Body of pancreas (tissue), 4 donors: Measurements from ENCODE around the gene DAPP1. TPM values are rescaled to one million over a fixed set of nuclear protein-coding genes. Genes with fewer than 3 reads are reported as not detected.

Experiments
- ATAC-seq: fragments of 150-250 bp; one replicate; pipeline ENCODE4 v1.9.1; 2016
- DNase-seq, 4 donors: peaks; one replicate each; pipeline ENCODE4 v3.0.0-alpha.2; 2019
- H3K27ac ChIP-seq, 4 donors: fragments of 200-600 bp; sonication (generic); 1 replicate in 3 of 4; 2 replicates in 1 of 4; pipeline versions ENCODE4 v1.5.1 to v1.6.1; 2016 to 2019; ENCODE audit warnings: mild to moderate bottlenecking in 1 of 4, mixed read lengths in 1 of 4, moderate library complexity in 1 of 4
- H3K27me3 ChIP-seq, 2 donors: fragments of 200-600 bp; sonication (generic); one replicate each; pipeline ENCODE4 v1.6.0; 2016; ENCODE audit warnings: mild to moderate bottlenecking in 1 of 2
- H3K36me3 ChIP-seq, 2 donors: fragments of 200-600 bp; sonication (generic); replicated peaks in 1 of 2; 2 replicates each; pipeline ENCODE4 v1.5.1; 2016; ENCODE audit warnings: low read depth in 2 of 2; ENCODE audit not compliant: insufficient read depth in 1 of 2
- H3K4me1 ChIP-seq: fragments of 200-600 bp; sonication (generic); one replicate; pipeline ENCODE4 v1.6.0; 2016
- H3K4me3 ChIP-seq, 2 donors: fragments of 200-600 bp; sonication (generic); 1 replicate in 1 of 2; 2 replicates in 1 of 2; pipeline ENCODE4 v1.5.1; 2016 to 2019
- H3K9me3 ChIP-seq, 3 donors: fragments of 200-600 bp; sonication (generic); 1 replicate in 2 of 3; 2 replicates in 1 of 3; pipeline ENCODE4 v1.5.1; 2016
- CTCF ChIP-seq, 7 experiments: fragments of 450-650 bp in 4 of 7; fragments of 200-600 bp in 3 of 7; sonication (generic) in 3 of 7; IDR thresholded peaks; one replicate each; pipeline ENCODE4 v1.5.1; 2016 to 2019; ENCODE audit warnings: antibody characterized with exemption in 7 of 7
- POLR2A ChIP-seq, 3 donors: fragments of 450-650 bp; IDR thresholded peaks; one replicate each; pipeline ENCODE4 v1.6.1; 2016; ENCODE audit warnings: antibody characterized with exemption in 3 of 3, mild to moderate bottlenecking in 2 of 3
- WGBS, 2 donors: methylation state at CpG; one replicate each; pipeline ENCODE4 v1.1.5; 2017; 5-methylcytosine and 5-hydroxymethylcytosine counted together
- intact Hi-C: fragments of 100-400 bp; cut with DNase I; formaldehyde crosslinking; loops from one replicate; pipeline ENCODE4 v1.15.1; 2023
- total RNA-seq, 2 donors: library from RNA; depleted of rRNA; stranded (reverse); fragments of >200 nt; gene quantifications; one replicate each; pipeline ENCODE4 v1.1.0, GENCODE V29; 2016

The DAPP1 gene
- total RNA-seq, 2 donors from 2014 or later = 1.3 to 2.3 TPM

- no peak for DNase-seq
- Histone ChIP-seq H3K27ac (no peak overlapping the region), H3K4me1 (no peaks in the 10 kb centered on the region), H3K9me3 (no peaks in the 10 kb centered on the region), H3K27me3 (no peaks in the 10 kb centered on the region), H3K4me3 (no peak overlapping the region), H3K36me3 (no peaks in the 10 kb centered on the region)
- TF ChIP-seq CTCF (IDR thresholded peaks at IDR 0.05) (no peak), POLR2A (IDR thresholded peaks at IDR 0.05) (no peak)
- WGBS, 2 donors = 17 to 44% methylated on average over 1 of the region's 1 CpG
- intact Hi-C loops = no loop called here
- no peak for ATAC-seq
Measured at GRCh38 chr4:99846891-99847290, 30.3 kb downstream of the DAPP1 start.

- Histone ChIP-seq H3K27ac (no peak overlapping the region), H3K36me3 (no peaks in the 10 kb centered on the region), H3K9me3 (no peaks in the 10 kb centered on the region), H3K4me3 (no peak overlapping the region), H3K4me1 (no peaks in the 10 kb centered on the region), H3K27me3 (no peaks in the 10 kb centered on the region)
- whole genome bisulfite sequencing, 2 donors = 72 to 81% methylated on average over 10 of the region's 10 CpGs
- ATAC-seq (no peak), DNase-seq (no peak)
- intact Hi-C loops = no loop called here
- TF ChIP-seq POLR2A (IDR thresholded peaks at IDR 0.05) (no peak), CTCF (IDR thresholded peaks at IDR 0.05) (no peak)
Measured at GRCh38 chr4:99847362-99847976, 30.8 kb downstream of the DAPP1 start.

GRCh38 chr4:99848591-99849001, 32.0 kb downstream of the DAPP1 start:
- intact Hi-C loops = no loop called here
- no peak overlapping the region for H3K27ac ChIP-seq
- H3K4me3 ChIP-seq = no peak overlapping the region
- no peaks in the 10 kb centered on the region for H3K27me3 ChIP-seq
- DNase-seq (no peak), ATAC-seq (no peak)
- H3K4me1 ChIP-seq = peaks cover 6% of the 10 kb centered on the region
- H3K36me3 ChIP-seq = no peaks in the 10 kb centered on the region
- TF ChIP-seq CTCF (IDR thresholded peaks at IDR 0.05) (no peak), POLR2A (IDR thresholded peaks at IDR 0.05) (no peak)
- WGBS, 2 donors = 76 to 87% methylated on average over 4 of the region's 4 CpGs
- H3K9me3 ChIP-seq = no peaks in the 10 kb centered on the region

- no peak overlapping the region for H3K27ac ChIP-seq
- H3K4me1 ChIP-seq = peaks cover 7% of the 10 kb centered on the region
- ATAC-seq (no peak), DNase-seq (no peak)
- TF ChIP-seq CTCF (IDR thresholded peaks at IDR 0.05) = no peak
- no peak for TF ChIP-seq POLR2A (IDR thresholded peaks at IDR 0.05)
- no peaks in the 10 kb centered on the region for H3K9me3 ChIP-seq
- H3K4me3 ChIP-seq = no peak overlapping the region
- no peaks in the 10 kb centered on the region for H3K36me3 ChIP-seq
- 72 to 75% methylated on average over 3 of the region's 3 CpGs for WGBS, 2 donors
- intact Hi-C loops = no loop called here
- H3K27me3 ChIP-seq = no peaks in the 10 kb centered on the region
Measured at GRCh38 chr4:99852199-99852749, 35.6 kb downstream of the DAPP1 start.

- WGBS, 2 donors = 39 to 50% methylated on average over 3 of the region's 3 CpGs
- H3K4me1 ChIP-seq = peaks cover 7% of the 10 kb centered on the region
- no peak overlapping the region for H3K4me3 ChIP-seq
- TF ChIP-seq CTCF (IDR thresholded peaks at IDR 0.05) (no peak), POLR2A (IDR thresholded peaks at IDR 0.05) (no peak)
- H3K36me3 ChIP-seq = no peaks in the 10 kb centered on the region
- no peak for ATAC-seq
- DNase-seq = no peak
- intact Hi-C loops = no loop called here
- H3K9me3 ChIP-seq = no peaks in the 10 kb centered on the region
- no peaks in the 10 kb centered on the region for H3K27me3 ChIP-seq
- no peak overlapping the region for H3K27ac ChIP-seq
Measured at GRCh38 chr4:99853190-99853589, 36.6 kb downstream of the DAPP1 start.
